Thymus (tissue), 11 donors: ENCODE measurements around the gene USP7. TPM values are rescaled to one million over a fixed set of nuclear protein-coding genes. Genes with fewer than 3 reads are reported as not detected.

Experiments used
- DNase-seq, 9 donors: peaks; one replicate each; pipeline ENCODE4 v3.0.0-alpha.2; 2013; ENCODE audit warnings: low spot score in 9 of 9, low read depth in 6 of 9, missing footprints in 1 of 9
- H3K27ac ChIP-seq, 2 donors: one replicate each; pipeline ENCODE4 v1.5.1; 2013; ENCODE audit warnings: control low read depth in 1 of 2, low read depth in 1 of 2, low read length in 1 of 2, mild to moderate bottlenecking in 1 of 2, moderate library complexity in 1 of 2
- H3K27me3 ChIP-seq, 2 donors: one replicate each; pipeline ENCODE4 v1.5.1; 2013; ENCODE audit warnings: low read length in 1 of 2; ENCODE audit not compliant: control insufficient read depth in 2 of 2, insufficient read depth in 1 of 2
- H3K36me3 ChIP-seq, 2 donors: one replicate each; pipeline ENCODE4 v1.5.1; 2013; ENCODE audit warnings: low read length in 1 of 2, mild to moderate bottlenecking in 1 of 2, moderate library complexity in 1 of 2; ENCODE audit not compliant: control insufficient read depth in 2 of 2, insufficient read depth in 2 of 2
- H3K4me1 ChIP-seq, 2 donors: one replicate each; pipeline ENCODE4 v1.5.1; 2013; ENCODE audit warnings: low read length in 2 of 2; ENCODE audit not compliant: control insufficient read depth in 2 of 2, insufficient read depth in 2 of 2
- H3K4me3 ChIP-seq, 2 donors: one replicate each; pipeline ENCODE4 v1.5.1; 2013; ENCODE audit warnings: low read length in 2 of 2, control low read depth in 1 of 2, mild to moderate bottlenecking in 1 of 2
- H3K9me3 ChIP-seq, 2 donors: one replicate each; pipeline ENCODE4 v1.5.1; 2013; ENCODE audit warnings: low read length in 1 of 2, mild to moderate bottlenecking in 1 of 2; ENCODE audit not compliant: control insufficient read depth in 2 of 2, insufficient read depth in 1 of 2
- WGBS: extraction: QIAGEN DNeasy Blood & Tissue Kit; methylation state at CpG from one replicate; pipeline ENCODE4 v1.1.7; 2013; 5-methylcytosine and 5-hydroxymethylcytosine counted together
- polyA plus RNA-seq: library from polyadenylated mRNA; stranded (reverse); fragments of 200-250 nt; gene quantifications from one replicate; pipeline ENCODE4 v1.2.3, GENCODE V29; 2013
- total RNA-seq: library from RNA; stranded (reverse); fragments of 120-200 nt; gene quantifications from one replicate; pipeline ENCODE4 v1.2.4, GENCODE V29; 2013
- donor health status: healthy.

The USP7 gene
- total and polyA plus RNA-seq, 2 donors: 58.3 to 75.1 TPM

- no peak for DNase-seq
- H3K9me3 ChIP-seq: no peaks in the 10 kb centered on the region
- H3K27me3 ChIP-seq: no peaks in the 10 kb centered on the region
- no peak overlapping the region for H3K4me3 ChIP-seq
- peaks cover 60 to 78% of the 10 kb centered on the region in 2 donors for H3K36me3 ChIP-seq
- H3K27ac ChIP-seq: no peak overlapping the region
- WGBS: 91% methylated on average over 7 of the region's 7 CpGs
- no peaks in the 10 kb centered on the region for H3K4me1 ChIP-seq
Measured at GRCh38 chr16:8853611-8854010, 110.1 kb downstream of the USP7 start.

GRCh38 chr16:8853150-8853549 lies 110.6 kb downstream of the USP7 start:
- no peak overlapping the region for H3K4me3 ChIP-seq
- no peaks in the 10 kb centered on the region for H3K27me3 ChIP-seq
- no peak for DNase-seq
- peaks cover 59 to 78% of the 10 kb centered on the region in 2 donors for H3K36me3 ChIP-seq
- no peaks in the 10 kb centered on the region for H3K4me1 ChIP-seq
- no peak overlapping the region for H3K27ac ChIP-seq
- WGBS: 98% methylated on average over 7 of the region's 7 CpGs
- no peaks in the 10 kb centered on the region for H3K9me3 ChIP-seq

GRCh38 chr16:8852534-8852933 lies 111.2 kb downstream of the USP7 start:
- 84% methylated on average over 8 of the region's 8 CpGs for WGBS
- H3K27ac ChIP-seq: no peak overlapping the region

GRCh38 chr16:8851761-8852403 lies 111.8 kb downstream of the USP7 start:
- no peak for DNase-seq
- peaks cover 57 to 80% of the 10 kb centered on the region in 2 donors for H3K36me3 ChIP-seq
- H3K9me3 ChIP-seq: no peaks in the 10 kb centered on the region
- no peaks in the 10 kb centered on the region for H3K27me3 ChIP-seq
- 98% methylated on average over 8 of the region's 8 CpGs for WGBS
- no peaks in the 10 kb centered on the region for H3K4me1 ChIP-seq
- no peak overlapping the region for H3K4me3 ChIP-seq
- no peak overlapping the region for H3K27ac ChIP-seq

More at GRCh38 chr16:8852534-8852933, 111.2 kb downstream of the USP7 start:
- no peak overlapping the region for H3K4me3 ChIP-seq
- no peak for DNase-seq
- H3K4me1 ChIP-seq: no peaks in the 10 kb centered on the region
- no peaks in the 10 kb centered on the region for H3K27me3 ChIP-seq
- peaks cover 58 to 81% of the 10 kb centered on the region in 2 donors for H3K36me3 ChIP-seq
- no peaks in the 10 kb centered on the region for H3K9me3 ChIP-seq

- Histone ChIP-seq H3K4me3 (no peak overlapping the region), H3K27ac (peak overlapping the region in 1 of 2 donors; percentile 12), H3K4me1 (no peaks in the 10 kb centered on the region), H3K9me3 (no peaks in the 10 kb centered on the region), H3K36me3 (peaks cover 42 to 65% of the 10 kb centered on the region in 2 donors), H3K27me3 (no peaks in the 10 kb centered on the region)
- WGBS: 32% methylated on average over 11 of the region's 11 CpGs
- no peak for DNase-seq
Measured at GRCh38 chr16:8850279-8850885, 113.3 kb downstream of the USP7 start.

GRCh38 chr16:8849411-8850011 lies 114.2 kb downstream of the USP7 start:
- Histone ChIP-seq H3K27ac (no peak overlapping the region), H3K27me3 (no peaks in the 10 kb centered on the region), H3K4me3 (no peak overlapping the region), H3K4me1 (no peaks in the 10 kb centered on the region), H3K36me3 (peaks cover 33 to 56% of the 10 kb centered on the region in 2 donors), H3K9me3 (no peaks in the 10 kb centered on the region)
- WGBS: 92% methylated on average over 19 of the region's 19 CpGs
- no peak for DNase-seq

GRCh38 chr16:8848939-8849391 lies 114.7 kb downstream of the USP7 start:
- Histone ChIP-seq H3K36me3 (peaks cover 29 to 51% of the 10 kb centered on the region in 2 donors), H3K4me1 (no peaks in the 10 kb centered on the region), H3K27ac (no peak overlapping the region), H3K27me3 (no peaks in the 10 kb centered on the region), H3K4me3 (no peak overlapping the region), H3K9me3 (no peaks in the 10 kb centered on the region)
- WGBS: 97% methylated on average over 8 of the region's 8 CpGs
- DNase-seq: no peak

- DNase-seq: no peak
- no peak overlapping the region for H3K27ac ChIP-seq
Measured at GRCh38 chr16:8848231-8848938, 115.3 kb downstream of the USP7 start.

GRCh38 chr16:8847623-8848022 lies 116.1 kb downstream of the USP7 start:
- H3K4me1 ChIP-seq: no peaks in the 10 kb centered on the region

More at GRCh38 chr16:8848231-8848938, 115.3 kb downstream of the USP7 start:
- peaks cover 26 to 45% of the 10 kb centered on the region in 2 donors for H3K36me3 ChIP-seq
- H3K4me3 ChIP-seq: no peak overlapping the region
- no peaks in the 10 kb centered on the region for H3K9me3 ChIP-seq
- 96% methylated on average over 26 of the region's 26 CpGs for WGBS
- H3K27me3 ChIP-seq: no peaks in the 10 kb centered on the region
- no peaks in the 10 kb centered on the region for H3K4me1 ChIP-seq

More at GRCh38 chr16:8847623-8848022, 116.1 kb downstream of the USP7 start:
- Histone ChIP-seq H3K27ac (no peak overlapping the region), H3K9me3 (no peaks in the 10 kb centered on the region), H3K4me3 (no peak overlapping the region), H3K27me3 (no peaks in the 10 kb centered on the region), H3K36me3 (peaks cover 24 to 41% of the 10 kb centered on the region in 2 donors)
- WGBS: 98% methylated on average over 15 of the region's 15 CpGs
- no peak for DNase-seq
